C4-2B (cell line): Measurements from ENCODE around the gene PRKAR2B.

ENCODE experiments used
- CTCF ChIP-seq: fragments of 450-650 bp; conservative IDR thresholded peaks from 2 replicates; pipeline ENCODE4 v1.5.1; 2017; ENCODE audit warnings: mild to moderate bottlenecking
- ZFX ChIP-seq: fragments of 450-650 bp; IDR thresholded peaks from 2 replicates; pipeline ENCODE4 v1.6.1; 2017

DNA sequence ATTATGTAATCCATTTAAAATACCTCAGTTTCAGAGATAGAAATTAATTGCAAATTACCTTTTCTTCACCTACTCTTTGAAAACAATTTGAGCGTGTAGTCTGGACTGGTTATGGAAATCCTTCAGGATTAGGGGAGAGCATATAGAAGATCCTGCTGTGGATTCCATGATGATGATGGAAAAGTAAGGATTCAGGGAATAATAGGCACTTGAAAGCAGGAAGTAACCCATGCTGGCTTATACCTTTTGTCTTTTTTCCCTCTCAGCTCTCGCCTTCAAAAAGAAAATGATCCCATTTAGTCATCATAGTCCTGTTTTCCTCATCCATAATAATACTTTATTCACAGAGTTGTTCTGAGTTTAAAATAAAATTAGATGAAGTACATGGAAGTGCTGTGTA is 128.7 kb downstream of the PRKAR2B start:
- TF ChIP-seq CTCF (no peak), ZFX (no peak)
